CD4-positive, alpha-beta T cell treated with Interleukin-15 for 4 hours (primary cell): ENCODE measurements around the gene TACC2.
"Not testable (repeated sequence)": the region's sequence is repeated elsewhere in the genome, so short reads cannot be mapped to it uniquely, and the experiment has no call there.

ENCODE experiments used
- DNase-seq: peaks from one replicate; pipeline ENCODE4 v3.0.0-alpha.2; 2020; ENCODE audit warnings: low spot score

TACC2 gene

DNA sequence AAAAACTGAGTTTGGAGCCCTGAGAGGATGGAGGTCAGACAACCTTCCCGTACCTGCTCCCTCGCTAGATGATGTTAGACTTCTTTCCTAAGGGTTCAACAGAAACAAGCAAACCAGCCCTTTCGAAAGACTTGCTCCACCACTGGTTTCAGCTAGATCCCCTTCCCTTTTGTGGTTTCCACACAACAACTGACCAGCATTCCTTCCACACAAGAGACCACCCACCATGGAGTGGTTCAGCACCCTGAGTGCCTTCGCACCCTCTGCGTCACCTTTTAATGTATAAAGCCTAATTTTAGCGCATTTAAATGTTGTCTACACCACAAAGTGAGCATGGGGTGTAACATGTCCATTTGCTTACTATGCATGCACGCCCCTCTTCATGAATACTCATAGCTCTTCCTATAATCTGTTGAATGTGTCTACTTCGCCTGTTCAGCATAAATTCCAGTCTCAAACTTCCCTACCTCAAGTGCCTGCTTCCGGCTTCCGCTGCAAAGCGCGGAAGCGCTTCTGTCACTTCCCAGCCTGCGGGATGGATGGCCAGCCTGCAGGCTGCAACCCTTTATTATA lies 69.0 kb downstream of the TACC2 start:
- no peak for DNase-seq

DNA sequence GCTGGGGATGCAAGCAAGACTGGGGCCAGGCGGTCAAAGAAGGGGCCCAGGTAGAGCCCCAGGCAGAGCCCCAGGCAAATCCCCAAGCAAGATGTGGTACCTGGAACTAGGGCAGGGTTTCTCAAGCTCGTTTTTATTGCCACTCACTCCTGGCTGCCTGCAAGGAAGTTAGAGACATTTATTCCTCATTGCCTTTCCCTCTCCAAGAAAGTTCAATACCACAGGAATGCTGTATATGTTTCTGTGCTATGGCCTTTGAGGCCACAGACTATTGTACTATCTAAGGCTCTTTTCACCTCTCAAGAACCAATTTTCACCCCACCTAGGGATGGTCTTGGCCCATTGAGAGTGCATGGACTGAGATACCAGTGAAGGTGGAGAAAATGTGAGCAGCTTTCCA lies 71.3 kb downstream of the TACC2 start:
- no peak for DNase-seq

- no peak for DNase-seq
Measured at GRCh38 chr10:122062831-122063674, 74.1 kb downstream of the TACC2 start.

- DNase-seq = not testable (repeated sequence)
Measured at GRCh38 chr10:122066337-122066939, 77.5 kb downstream of the TACC2 start.

- no peak for DNase-seq
Measured at GRCh38 chr10:122068844-122069243, 79.9 kb downstream of the TACC2 start.

- DNase-seq = no peak
Measured at GRCh38 chr10:122072491-122072890, 83.5 kb downstream of the TACC2 start.

DNA sequence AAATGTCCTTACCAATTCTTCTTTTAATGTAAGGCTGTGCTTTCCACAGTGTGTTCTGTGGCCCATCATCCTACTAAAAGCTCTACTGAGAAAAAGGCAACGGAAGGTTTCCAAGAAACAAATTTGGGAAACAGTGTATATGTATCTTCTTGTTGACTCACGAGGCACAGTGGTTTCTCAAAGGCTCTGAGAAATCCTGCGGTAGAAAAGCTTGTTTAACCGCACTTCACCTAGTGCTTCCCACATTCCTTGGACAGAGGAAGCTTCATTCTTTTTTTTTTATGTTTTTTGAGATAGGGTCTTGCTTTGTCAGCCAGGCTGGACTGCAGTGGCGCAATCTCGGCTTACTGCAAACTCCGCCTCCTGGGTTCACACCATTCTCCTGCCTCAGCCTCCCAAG lies 84.5 kb downstream of the TACC2 start:
- DNase-seq = no peak

DNA sequence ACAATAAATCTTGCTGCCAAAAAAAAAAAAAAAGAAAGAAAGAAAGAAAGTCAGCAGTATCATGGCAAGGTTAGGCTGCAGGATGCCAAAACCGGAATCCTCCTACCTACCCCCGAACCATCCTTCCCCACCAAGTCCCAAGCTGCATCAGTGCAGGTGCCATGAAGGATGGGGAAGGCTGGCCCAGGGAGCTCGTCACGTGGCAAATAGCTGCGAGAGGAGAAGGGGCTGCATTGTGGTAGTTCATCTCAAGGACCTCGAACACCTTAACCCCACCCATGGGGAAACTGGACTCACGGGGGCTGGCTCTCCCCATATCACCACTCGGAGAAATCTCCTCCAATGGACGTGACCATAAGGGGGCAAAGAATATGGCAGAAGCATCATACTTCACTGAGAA lies 86.2 kb downstream of the TACC2 start:
- no peak for DNase-seq

- DNase-seq = not testable (repeated sequence)
Measured at GRCh38 chr10:122075876-122076275, 86.9 kb downstream of the TACC2 start.

DNA sequence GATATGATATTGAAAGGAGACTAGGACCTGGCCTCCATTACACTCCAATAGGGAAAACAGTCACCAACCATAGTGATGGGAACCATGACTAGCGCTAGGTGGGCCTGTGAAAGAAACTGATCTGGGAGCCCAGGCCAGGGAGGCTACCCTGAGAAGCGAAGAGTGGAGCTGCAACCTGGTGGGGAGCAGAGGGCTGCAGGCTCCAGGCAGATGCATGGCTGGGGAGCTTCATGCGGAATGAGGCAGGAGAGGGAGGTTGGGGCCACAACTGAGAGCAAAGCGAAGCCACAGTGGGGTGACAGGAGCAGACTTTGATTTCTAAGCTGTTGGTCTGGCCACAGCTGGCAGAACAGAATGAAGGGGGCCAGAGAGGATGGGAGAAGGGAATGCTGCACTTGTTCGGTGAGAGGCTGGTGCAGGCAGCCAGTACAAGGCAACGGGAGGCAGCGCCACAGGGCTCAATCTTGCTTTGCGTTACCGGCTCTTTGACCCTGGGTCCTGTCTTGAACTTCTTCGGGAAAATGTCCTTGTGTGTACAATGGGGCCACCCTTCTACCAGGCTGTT lies 88.4 kb downstream of the TACC2 start:
- DNase-seq = no peak

GRCh38 chr10:122078326-122078725 lies 89.4 kb downstream of the TACC2 start:
- DNase-seq = no peak

DNA sequence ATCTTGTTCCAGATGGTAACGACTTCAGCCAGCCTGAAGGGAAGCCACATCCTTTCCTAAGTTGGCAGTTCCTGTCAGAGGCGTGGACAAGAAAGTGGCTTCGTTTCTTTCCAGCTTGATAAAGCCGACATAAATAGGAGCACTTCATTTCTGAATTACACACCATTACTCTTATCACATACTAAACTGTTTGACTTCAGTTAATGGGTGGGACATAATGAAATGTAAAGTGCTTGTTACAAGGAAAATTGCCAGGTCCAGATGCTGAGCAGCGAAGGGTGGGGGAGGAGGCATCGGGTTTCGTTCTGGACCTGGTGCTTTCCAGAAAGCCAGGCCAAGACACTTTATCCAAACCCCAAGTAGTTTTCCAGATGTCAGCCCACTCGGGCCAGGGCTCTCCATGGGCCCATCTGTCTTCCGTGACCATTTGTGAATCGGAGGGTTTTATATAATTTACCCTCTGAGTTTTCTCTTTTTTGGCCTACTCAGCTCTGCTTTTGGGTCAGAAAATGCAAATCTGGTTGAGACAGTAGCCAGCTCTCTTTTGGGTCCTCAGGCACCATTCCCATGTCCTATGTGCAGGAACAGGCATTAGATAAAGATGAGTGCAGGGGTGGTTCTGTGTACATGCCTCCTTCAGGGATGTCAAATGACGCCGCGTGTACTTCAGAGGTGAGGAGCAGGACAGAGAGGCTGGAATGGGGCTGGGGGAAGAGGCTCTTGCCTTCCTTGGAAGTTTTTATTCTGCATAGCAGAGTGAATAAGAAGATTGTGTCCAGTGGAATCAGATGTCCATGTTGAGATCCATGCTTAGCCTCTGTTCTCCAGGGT lies 90.2 kb downstream of the TACC2 start:
- DNase-seq = no peak

DNA sequence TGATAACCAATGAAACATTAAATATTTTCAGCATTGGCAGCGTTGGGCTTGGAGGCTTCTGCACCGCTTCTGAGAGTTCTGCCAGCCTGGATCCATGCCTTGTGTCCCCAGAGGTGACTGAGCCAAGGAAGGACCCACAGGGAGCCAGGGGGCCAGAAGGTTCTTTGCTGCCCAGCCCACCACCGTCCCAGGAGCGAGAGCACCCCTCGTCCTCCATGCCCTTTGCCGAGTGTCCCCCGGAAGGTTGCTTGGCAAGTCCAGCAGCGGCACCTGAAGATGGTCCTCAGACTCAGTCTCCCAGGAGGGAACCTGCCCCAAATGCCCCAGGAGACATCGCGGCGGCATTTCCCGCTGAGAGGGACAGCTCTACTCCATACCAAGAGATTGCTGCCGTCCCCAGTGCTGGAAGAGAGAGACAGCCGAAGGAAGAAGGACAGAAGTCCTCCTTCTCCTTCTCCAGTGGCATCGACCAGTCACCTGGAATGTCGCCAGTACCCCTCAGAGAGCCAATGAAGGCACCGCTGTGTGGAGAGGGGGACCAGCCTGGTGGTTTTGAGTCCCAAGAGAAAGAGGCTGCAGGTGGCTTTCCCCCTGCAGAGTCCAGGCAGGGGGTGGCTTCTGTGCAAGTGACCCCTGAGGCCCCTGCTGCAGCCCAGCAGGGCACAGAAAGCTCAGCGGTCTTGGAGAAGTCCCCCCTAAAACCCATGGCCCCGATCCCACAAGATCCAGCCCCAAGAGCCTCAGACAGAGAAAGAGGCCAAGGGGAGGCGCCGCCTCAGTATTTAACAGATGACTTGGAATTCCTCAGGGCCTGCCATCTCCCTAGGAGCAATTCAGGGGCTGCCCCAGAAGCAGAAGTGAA lies 93.9 kb downstream of the TACC2 start:
- no peak for DNase-seq

DNA sequence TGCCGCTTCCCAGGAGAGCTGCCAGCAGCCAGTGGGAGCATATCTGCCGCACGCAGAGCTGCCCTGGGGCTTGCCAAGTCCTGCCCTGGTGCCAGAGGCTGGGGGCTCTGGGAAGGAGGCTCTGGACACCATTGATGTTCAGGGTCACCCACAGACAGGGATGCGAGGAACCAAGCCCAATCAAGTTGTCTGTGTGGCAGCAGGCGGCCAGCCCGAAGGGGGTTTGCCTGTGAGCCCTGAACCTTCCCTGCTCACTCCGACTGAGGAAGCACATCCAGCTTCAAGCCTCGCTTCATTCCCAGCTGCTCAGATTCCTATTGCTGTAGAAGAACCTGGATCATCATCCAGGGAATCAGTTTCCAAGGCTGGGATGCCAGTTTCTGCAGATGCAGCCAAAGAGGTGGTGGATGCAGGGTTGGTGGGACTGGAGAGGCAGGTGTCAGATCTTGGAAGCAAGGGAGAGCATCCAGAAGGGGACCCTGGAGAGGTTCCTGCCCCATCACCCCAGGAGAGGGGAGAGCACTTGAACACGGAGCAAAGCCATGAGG lies 94.6 kb downstream of the TACC2 start:
- no peak for DNase-seq

- DNase-seq = no peak
Measured at GRCh38 chr10:122084286-122085041, 95.5 kb downstream of the TACC2 start.

GRCh38 chr10:122085423-122085911 lies 96.5 kb downstream of the TACC2 start:
- DNase-seq = no peak

DNA sequence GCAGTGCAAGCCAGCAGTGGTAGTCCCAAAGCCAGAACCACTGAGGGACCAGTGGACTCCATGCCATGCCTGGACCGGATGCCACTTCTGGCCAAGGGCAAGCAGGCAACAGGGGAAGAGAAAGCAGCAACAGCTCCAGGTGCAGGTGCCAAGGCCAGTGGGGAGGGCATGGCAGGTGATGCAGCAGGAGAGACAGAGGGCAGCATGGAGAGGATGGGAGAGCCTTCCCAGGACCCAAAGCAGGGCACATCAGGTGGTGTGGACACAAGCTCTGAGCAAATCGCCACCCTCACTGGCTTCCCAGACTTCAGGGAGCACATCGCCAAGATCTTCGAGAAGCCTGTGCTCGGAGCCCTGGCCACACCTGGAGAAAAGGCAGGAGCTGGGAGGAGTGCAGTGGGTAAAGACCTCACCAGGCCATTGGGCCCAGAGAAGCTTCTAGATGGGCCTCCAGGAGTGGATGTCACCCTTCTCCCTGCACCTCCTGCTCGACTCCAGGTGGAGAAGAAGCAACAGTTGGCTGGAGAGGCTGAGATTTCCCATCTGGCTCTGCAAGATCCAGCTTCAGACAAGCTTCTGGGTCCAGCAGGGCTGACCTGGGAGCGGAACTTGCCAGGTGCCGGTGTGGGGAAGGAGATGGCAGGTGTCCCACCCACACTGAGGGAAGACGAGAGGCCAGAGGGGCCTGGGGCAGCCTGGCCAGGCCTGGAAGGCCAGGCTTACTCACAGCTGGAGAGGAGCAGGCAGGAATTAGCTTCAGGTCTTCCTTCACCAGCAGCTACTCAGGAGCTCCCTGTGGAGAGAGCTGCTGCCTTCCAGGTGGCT lies 97.7 kb downstream of the TACC2 start:
- no peak for DNase-seq

- no peak for DNase-seq
Measured at GRCh38 chr10:122087436-122087835, 98.5 kb downstream of the TACC2 start.
